Lower leg skin (tissue), 4 donors: ENCODE results near the gene TCN2. TPM values are rescaled to one million over a fixed set of nuclear protein-coding genes. Genes with fewer than 3 reads are reported as not detected.
"Not testable (repeated sequence)": the region's sequence is repeated elsewhere in the genome, so short reads cannot be mapped to it uniquely, and the experiment has no call there.

ENCODE experiments used
- DNase-seq, 2 donors: peaks; one replicate each; pipeline ENCODE4 v3.0.0-alpha.2; 2019; ENCODE audit warnings: low spot score in 2 of 2
- H3K4me3 ChIP-seq: fragments of 200-600 bp; sonication (generic); 2 replicates; pipeline ENCODE4 v1.5.1; 2017; ENCODE audit warnings: mild to moderate bottlenecking, low read depth; ENCODE audit not compliant: poor library complexity, severe bottlenecking
- CTCF ChIP-seq, 3 donors: fragments of 450-650 bp; IDR thresholded peaks; one replicate each; pipeline ENCODE4 v1.5.1; 2016; ENCODE audit warnings: antibody characterized with exemption in 3 of 3, mild to moderate bottlenecking in 3 of 3, moderate library complexity in 2 of 3
- POLR2A ChIP-seq, 2 donors: fragments of 450-650 bp; IDR thresholded peaks; one replicate each; pipeline ENCODE4 v1.6.1; 2016 to 2017; ENCODE audit warnings: antibody characterized with exemption in 2 of 2, mild to moderate bottlenecking in 1 of 2, moderate library complexity in 1 of 2
- WGBS, 2 donors: methylation state at CpG; one replicate each; pipeline ENCODE4 v1.1.5; 2018; 5-methylcytosine and 5-hydroxymethylcytosine counted together
- intact Hi-C: fragments of 100-400 bp; cut with DNase I; formaldehyde crosslinking; loops from one replicate; pipeline ENCODE4 v1.15.0; 2023; ENCODE audit warnings: low total_unique reads
- total RNA-seq, 4 donors: library from RNA; depleted of rRNA; stranded (reverse); fragments of >200 nt; gene quantifications; one replicate each; pipeline ENCODE4 v1.1.0, GENCODE V29; 2016

The TCN2 gene
- total RNA-seq, 4 donors from 2014 or later: 9.9 to 20.2 (median 14.8) TPM

- TF ChIP-seq POLR2A (IDR thresholded peaks at IDR 0.05): no peak
- TF ChIP-seq CTCF (IDR thresholded peaks at IDR 0.05): no peak
- no peak for DNase-seq
- intact Hi-C loops: no loop called here
- WGBS, 2 donors: 71 to 77% methylated on average over 8 of the region's 8 CpGs
- H3K4me3 ChIP-seq: no peak overlapping the region
These were observed 42.8 kb upstream of the TCN2 start for GRCh38 chr22:30564045-30564760.

- DNase-seq: no peak
- intact Hi-C loops: no loop called here
- H3K4me3 ChIP-seq: no peak overlapping the region
- 35 to 57% methylated on average over 3 of the region's 3 CpGs for WGBS, 2 donors
- TF ChIP-seq CTCF (IDR thresholded peaks at IDR 0.05) (no peak), POLR2A (IDR thresholded peaks at IDR 0.05) (no peak)
These were observed 42.2 kb upstream of the TCN2 start for GRCh38 chr22:30564761-30565119.

- intact Hi-C loops: no loop called here
- WGBS, 2 donors: 75 to 82% methylated on average over 4 of the region's 4 CpGs
- no peak overlapping the region for H3K4me3 ChIP-seq
- no peak for DNase-seq
- TF ChIP-seq CTCF (IDR thresholded peaks at IDR 0.05): no peak
- TF ChIP-seq POLR2A (IDR thresholded peaks at IDR 0.05): no peak
These were observed 41.6 kb upstream of the TCN2 start for GRCh38 chr22:30565341-30565740.

- H3K4me3 ChIP-seq: no peak overlapping the region
- whole genome bisulfite sequencing, 2 donors: 76 to 79% methylated on average over 7 of the region's 7 CpGs
- TF ChIP-seq CTCF (IDR thresholded peaks at IDR 0.05): no peak
- no peak for TF ChIP-seq POLR2A (IDR thresholded peaks at IDR 0.05)
- DNase-seq: no peak
- intact Hi-C loops: no loop called here
These were observed 40.8 kb upstream of the TCN2 start for GRCh38 chr22:30566125-30566524.

GRCh38 chr22:30567277-30567676 lies 39.7 kb upstream of the TCN2 start:
- H3K4me3 ChIP-seq, DNase-seq, intact Hi-C loops: not testable (repeated sequence)
- 88 to 90% methylated on average over 6 of the region's 6 CpGs for WGBS, 2 donors

GRCh38 chr22:30568137-30568805 lies 38.7 kb upstream of the TCN2 start:
- no peak for DNase-seq
- no peak overlapping the region for H3K4me3 ChIP-seq
- intact Hi-C loops: no loop called here
- TF ChIP-seq POLR2A (IDR thresholded peaks at IDR 0.05) (no peak), CTCF (IDR thresholded peaks at IDR 0.05) (no peak)
- 65 to 69% methylated on average over 10 of the region's 10 CpGs for WGBS, 2 donors
